GM12865 (cell line): ENCODE data around the gene EMC9.

ENCODE experiments used
- DNase-seq: peaks from one replicate; pipeline ENCODE4 v3.0.0; 2010; ENCODE audit warnings: low read depth
- H3K4me3 ChIP-seq: 2 replicates; pipeline ENCODE4 v1.5.1; 2011; ENCODE audit warnings: mild to moderate bottlenecking, low read depth, low read length, control low read depth
- TF ChIP-seq, protein P1 (sequence below): IDR thresholded peaks from 2 replicates; pipeline ENCODE4 v1.5.1; 2011; ENCODE audit warnings: low read length, control low read depth, low read depth, inconsistent platforms; ENCODE audit not compliant: insufficient read depth; ENCODE audit errors: missing control alignments

EMC9 gene, protein sequence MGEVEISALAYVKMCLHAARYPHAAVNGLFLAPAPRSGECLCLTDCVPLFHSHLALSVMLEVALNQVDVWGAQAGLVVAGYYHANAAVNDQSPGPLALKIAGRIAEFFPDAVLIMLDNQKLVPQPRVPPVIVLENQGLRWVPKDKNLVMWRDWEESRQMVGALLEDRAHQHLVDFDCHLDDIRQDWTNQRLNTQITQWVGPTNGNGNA

GRCh38 chr14:24141097-24141880, at the start of gene EMC9:
Gene EMC9, minus strand, starts transcription at chr14:24141591. Its CDS starts 287 bp downstream, at chr14:24141304.
- peak within 1 kb of the TSS; percentile 80 for H3K4me3 ChIP-seq
- TF ChIP-seq, protein P1, sequence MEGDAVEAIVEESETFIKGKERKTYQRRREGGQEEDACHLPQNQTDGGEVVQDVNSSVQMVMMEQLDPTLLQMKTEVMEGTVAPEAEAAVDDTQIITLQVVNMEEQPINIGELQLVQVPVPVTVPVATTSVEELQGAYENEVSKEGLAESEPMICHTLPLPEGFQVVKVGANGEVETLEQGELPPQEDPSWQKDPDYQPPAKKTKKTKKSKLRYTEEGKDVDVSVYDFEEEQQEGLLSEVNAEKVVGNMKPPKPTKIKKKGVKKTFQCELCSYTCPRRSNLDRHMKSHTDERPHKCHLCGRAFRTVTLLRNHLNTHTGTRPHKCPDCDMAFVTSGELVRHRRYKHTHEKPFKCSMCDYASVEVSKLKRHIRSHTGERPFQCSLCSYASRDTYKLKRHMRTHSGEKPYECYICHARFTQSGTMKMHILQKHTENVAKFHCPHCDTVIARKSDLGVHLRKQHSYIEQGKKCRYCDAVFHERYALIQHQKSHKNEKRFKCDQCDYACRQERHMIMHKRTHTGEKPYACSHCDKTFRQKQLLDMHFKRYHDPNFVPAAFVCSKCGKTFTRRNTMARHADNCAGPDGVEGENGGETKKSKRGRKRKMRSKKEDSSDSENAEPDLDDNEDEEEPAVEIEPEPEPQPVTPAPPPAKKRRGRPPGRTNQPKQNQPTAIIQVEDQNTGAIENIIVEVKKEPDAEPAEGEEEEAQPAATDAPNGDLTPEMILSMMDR = peak; percentile 39
- peak; percentile 100 for DNase-seq

DNA sequence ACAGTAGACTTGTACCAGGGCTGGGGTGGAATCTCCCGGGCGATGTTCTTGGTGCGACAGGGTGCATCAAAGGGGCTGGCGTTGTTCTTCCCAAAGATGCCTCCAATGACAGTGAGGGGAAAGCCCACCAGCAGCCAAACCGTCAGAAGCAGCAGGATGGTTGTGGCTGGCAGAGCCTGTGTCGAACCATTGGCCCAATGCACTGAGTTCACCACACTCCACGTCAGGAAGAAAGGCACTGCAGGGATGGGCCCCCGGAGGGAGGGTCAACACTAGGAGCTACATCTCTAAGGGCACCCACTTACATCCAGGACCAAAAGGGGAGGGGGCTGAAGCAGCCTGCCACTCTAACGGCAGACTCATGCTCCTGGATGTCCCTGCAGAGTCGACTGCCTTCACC, 49.0 kb upstream of the EMC9 start:
- TF ChIP-seq, protein P1 = no peak
- DNase-seq = no peak
- H3K4me3 ChIP-seq = no peak overlapping the region

DNA sequence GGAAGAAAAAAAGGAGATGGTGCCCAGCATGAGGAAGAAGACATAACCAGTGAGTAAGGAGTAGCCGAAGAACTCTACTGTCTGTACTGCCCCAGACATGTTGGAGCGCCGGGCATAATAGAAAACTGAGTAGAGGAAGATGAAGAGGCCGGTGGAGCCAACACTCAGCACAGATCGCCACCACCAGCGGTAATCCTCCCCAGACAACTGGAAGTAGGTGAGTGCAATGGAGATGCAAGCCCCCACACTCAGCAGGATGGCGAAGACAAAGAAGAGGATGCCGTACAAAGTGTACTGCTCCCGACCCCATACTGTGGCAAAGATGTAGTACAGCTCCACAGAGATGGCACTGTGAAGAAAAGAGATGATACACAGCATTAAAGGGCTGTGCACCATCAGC, 48.1 kb upstream of the EMC9 start:
- H3K4me3 ChIP-seq = no peak overlapping the region
- no peak for DNase-seq
- TF ChIP-seq, protein P1 = no peak

- no peak for DNase-seq
- TF ChIP-seq, protein P1 = no peak
- H3K4me3 ChIP-seq = peak overlapping the region; percentile 64
Observed at GRCh38 chr14:24189059-24189375, 47.6 kb upstream of the EMC9 start.

GRCh38 chr14:24188251-24189058, 47.1 kb upstream of the EMC9 start, which contains the start of gene IPO4:
Gene IPO4, minus strand, starts transcription at chr14:24188816. Its CDS starts 29 bp downstream, at chr14:24188787.
- H3K4me3 ChIP-seq = peak within 1 kb of the TSS; percentile 64
- TF ChIP-seq, protein P1 = no peak
- DNase-seq = peak; percentile 99

DNA sequence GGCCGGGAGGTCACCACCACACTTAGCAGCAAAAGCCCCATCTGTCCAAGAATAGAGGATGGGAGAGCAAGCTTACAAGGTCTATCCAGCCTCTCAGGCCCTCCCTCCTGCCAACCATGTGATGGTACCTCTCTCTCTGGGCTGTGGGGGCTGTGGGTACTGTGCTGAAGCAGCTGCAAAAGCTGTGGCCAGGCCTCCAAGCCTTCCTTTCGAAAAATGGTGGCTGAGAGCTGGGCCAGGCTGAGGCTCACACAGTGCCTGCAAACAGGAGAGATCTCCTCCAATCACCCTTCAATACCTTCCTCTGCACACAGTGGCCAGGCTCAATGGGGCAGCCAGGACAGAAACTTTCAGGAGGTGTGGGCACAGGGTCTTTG, 46.1 kb upstream of the EMC9 start:
- no peak for DNase-seq
- H3K4me3 ChIP-seq = peak overlapping the region; percentile 64
- TF ChIP-seq, protein P1 = no peak
